T-helper 2 cell treated with Interferon-gamma antibody and Interleukin-4, amounts not matched to agents 100 ng/mL and 5 ng/mL, for 36 hours (primary cell): ENCODE data around the gene GLYATL3. TPM values are rescaled to one million over a fixed set of nuclear protein-coding genes. Genes with fewer than 3 reads are reported as not detected.

Experiments used
- intact Hi-C: fragments of 100-400 bp; cut with micrococcal nuclease; formaldehyde crosslinking; loops from one replicate; pipeline ENCODE4 v1.15.1; 2023
- total RNA-seq: library from RNA; stranded (reverse); gene quantifications from 2 replicates; pipeline ENCODE4 v1.2.3, GENCODE V29; 2022

GLYATL3 gene
- total RNA-seq, 1 donor from 2014 or later, result not detected

GRCh38 chr6:49513153-49513989 is 13.6 kb downstream of the GLYATL3 start:
- intact Hi-C loops, result no loop called here

DNA sequence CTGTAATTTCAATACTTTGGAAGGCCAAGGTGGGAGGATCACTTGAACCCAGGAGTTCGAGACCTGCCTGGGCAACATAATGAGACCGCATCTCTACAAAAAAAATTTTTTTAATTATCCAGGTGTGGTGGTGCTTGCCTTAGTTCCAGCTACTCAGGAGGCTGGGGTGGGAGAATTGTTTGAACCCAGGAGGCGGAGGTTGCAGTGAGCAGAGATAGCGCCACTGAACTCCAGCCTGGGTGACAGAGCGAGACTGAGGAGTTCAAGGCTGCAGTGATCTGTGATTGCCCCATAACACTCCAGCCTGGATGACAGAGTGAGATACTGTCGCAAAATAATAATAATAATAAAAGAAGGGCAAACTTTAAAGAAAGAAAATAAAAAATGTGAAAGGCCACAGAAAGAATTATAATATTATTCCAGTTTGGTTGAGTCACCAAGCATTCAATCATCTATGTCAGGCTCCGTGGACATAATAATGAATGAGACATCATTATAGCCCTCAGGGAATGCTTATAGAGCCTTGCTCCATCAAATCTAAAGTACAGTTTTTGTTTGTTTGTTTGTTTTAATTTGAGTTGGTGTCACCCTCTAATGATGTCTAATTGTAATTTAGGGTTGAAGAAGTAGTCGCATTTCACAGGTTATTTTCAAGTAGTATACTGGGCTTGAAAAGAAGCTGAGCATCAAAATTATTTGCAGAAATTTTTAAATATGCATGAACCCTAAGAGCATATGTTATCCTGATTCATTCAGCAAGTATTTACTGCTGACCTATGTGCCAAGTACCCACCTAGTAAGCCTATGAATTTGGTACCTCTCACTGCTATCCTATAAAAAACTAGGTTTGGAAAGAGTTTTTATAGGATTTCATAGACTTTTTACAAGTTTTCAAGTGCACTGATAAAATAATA is 15.1 kb downstream of the GLYATL3 start:
- intact Hi-C loops, result no loop called here

DNA sequence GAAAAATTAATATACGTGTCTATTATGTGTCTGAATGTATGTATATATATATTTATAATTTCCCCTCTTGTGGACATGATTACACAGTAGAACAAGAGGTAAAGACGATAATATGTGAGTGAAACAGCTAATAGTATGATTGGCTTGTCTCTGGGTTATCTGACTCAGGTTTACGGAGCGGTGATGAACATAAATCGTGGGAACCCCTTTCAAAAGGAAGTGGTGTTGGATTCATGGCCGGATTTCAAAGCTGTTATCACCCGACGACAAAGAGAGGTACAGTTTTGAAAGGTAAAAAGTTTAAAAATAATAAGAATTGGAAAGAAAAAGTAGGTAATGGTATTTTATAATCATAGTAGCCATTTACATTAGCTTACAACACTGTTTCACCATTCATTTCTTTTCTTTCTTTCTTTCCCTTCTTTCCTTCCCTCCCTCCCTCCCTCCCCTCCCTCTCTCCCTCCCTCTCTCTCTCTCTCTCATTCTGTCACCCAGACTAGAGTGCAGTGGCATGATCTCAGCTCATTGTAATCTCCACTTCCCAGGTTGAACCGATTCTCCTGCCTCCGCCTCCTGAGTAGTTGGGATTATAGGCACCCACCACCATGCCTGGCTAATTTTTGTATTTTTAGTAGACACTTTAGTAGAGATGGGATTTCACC is 15.9 kb downstream of the GLYATL3 start:
- intact Hi-C loops, result no loop called here

GRCh38 chr6:49516147-49516505 is 16.4 kb downstream of the GLYATL3 start:
- intact Hi-C loops, result no loop called here

DNA sequence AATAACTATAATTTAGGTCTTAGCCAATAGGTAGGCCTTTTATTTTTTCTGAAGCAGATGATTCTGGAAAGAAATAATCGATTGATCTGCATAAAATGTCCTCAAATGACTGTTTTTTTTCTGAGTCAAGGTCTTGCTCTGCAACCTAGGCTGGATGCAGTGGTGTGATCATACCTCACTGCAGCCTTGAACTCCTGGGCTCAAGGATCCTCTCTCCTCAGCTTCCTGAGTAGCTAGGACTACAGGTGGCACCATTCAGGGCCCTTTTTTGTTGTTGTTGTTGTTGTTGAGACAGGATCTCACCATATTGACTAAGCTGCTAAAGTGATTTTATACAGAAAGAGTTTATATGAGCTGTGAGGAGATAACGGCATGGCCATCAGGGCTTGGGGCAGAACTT is 18.2 kb downstream of the GLYATL3 start:
- intact Hi-C loops, result no loop called here

GRCh38 chr6:49519660-49520059 is 19.9 kb downstream of the GLYATL3 start:
- intact Hi-C loops, result no loop called here

GRCh38 chr6:49522710-49523593 is 23.2 kb downstream of the GLYATL3 start:
- intact Hi-C loops, result no loop called here

- intact Hi-C loops, result no loop called here
Measured at GRCh38 chr6:49523901-49524300, 24.2 kb downstream of the GLYATL3 start.

GRCh38 chr6:49524541-49524940 is 24.8 kb downstream of the GLYATL3 start:
- intact Hi-C loops, result no loop called here

- intact Hi-C loops, result no loop called here
Measured at GRCh38 chr6:49526598-49526997, 26.9 kb downstream of the GLYATL3 start.

GRCh38 chr6:49527320-49527719 is 27.6 kb downstream of the GLYATL3 start:
- intact Hi-C loops, result no loop called here

DNA sequence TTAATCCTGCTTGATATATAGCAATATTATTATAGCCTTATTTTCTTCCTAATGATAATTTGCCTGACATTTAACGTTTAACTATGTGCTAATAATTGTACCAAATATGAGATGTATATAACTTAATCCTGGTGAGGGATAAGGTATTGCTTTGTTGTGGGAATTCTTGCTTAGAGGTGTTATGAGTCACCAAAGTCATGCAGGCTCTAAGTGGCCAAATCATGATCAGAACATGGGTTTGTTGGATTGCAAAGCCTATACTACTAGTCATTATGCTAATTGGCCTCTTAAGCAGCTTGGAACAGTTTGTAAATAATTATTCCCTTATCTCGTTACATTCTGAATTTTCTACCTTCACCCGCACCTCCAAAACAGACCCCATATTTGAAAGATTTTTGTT is 28.8 kb downstream of the GLYATL3 start:
- intact Hi-C loops, result no loop called here

- intact Hi-C loops, result no loop called here
Measured at GRCh38 chr6:49530141-49530776, 30.5 kb downstream of the GLYATL3 start.

- intact Hi-C loops, result loop anchor here (1.0 to 2.0 kb wide), 3 partner anchors 19 to 317 kb away; partner anchors contain the start of gene C6orf141
Measured at GRCh38 chr6:49531774-49532569, 32.2 kb downstream of the GLYATL3 start.

GRCh38 chr6:49535795-49536194 is 36.1 kb downstream of the GLYATL3 start:
- intact Hi-C loops, result no loop called here

GRCh38 chr6:49539102-49539501 is 39.4 kb downstream of the GLYATL3 start:
- intact Hi-C loops, result no loop called here

DNA sequence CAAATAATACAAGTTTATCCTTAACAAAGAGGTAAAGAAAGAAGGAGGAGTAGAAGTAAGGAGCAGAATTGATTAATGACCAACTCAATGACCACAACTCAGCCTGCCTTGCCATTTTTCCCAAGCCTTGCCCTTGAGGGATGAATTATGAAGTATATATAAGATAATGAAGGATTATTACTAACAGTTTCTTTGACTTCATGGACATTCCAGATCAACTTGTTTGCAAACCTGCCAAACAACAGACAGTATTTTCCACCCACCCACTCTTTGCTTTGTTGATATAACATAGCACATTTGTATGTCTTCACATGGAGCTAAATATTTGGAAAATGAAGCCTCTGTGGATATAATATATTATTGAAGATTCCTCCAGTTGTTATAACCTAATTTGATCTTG is 40.9 kb downstream of the GLYATL3 start:
- intact Hi-C loops, result no loop called here

DNA sequence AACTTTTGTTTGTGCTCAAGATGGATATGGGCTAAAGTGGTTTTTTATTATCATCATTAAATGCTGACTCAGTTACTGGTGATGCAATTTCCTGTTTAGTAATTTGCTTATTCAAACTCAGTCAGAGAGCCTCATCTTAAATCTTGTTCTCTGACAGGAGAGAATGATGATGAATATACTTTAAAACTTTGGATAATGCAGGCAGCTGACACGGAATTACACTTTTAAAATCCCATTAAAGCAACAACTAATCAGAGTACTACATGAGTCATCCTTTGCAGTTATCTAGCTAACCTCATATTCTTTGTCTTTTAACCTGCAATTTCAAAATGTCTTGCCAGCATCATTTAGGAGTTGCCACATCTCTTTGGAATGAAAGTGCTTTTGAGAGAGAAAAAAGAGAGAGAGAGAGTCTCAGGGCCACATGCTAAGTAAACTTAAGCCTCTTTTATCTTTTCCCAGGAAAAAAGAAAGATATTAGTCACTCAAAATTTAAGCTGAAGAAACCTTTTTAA is 41.5 kb downstream of the GLYATL3 start:
- intact Hi-C loops, result no loop called here

GRCh38 chr6:49541936-49542335 is 42.2 kb downstream of the GLYATL3 start:
- intact Hi-C loops, result no loop called here
